Measurements from ENCODE around the gene SNX27. TPM values are rescaled to one million over a fixed set of nuclear protein-coding genes. Genes with fewer than 3 reads are reported as not detected.
"Not testable (repeated sequence)": the region's sequence is repeated elsewhere in the genome, so short reads cannot be mapped to it uniquely, and the experiment has no call there.

Gene SNX27
- total RNA-seq, 1 experiment from 2014 or later: 32.7 TPM

DNA sequence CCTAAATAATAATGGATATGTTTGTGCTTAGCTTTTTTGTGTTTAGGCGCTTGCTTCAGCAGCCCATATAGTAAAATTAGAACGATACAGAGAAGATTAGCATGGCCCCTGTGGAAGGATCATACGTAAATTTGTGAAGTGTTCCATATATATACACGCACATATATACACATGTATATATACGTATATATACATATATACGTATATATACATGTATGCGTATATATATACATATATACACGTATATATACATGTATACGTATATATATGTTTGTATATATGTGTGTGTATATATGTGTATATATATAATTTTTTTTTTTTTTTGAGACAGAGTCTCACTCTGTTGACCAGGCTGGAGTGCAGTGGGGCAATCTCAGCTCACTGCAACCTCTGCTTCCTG lies 17.4 kb downstream of the SNX27 start:
- in situ Hi-C loops (cut with HindIII; ENCODE audit: low sequenced_read_pairs): no loop called here

GRCh38 chr1:151635479-151636072 lies 23.7 kb downstream of the SNX27 start:
- DNase-seq (ENCODE audit: low spot score): no peak
- in situ Hi-C loops (cut with HindIII; ENCODE audit: low sequenced_read_pairs): no loop called here

More for the DNA sequence above, 17.4 kb downstream of the SNX27 start:
- DNase-seq (ENCODE audit: low spot score): no peak

GRCh38 chr1:151638074-151638775 lies 26.4 kb downstream of the SNX27 start:
- no peak for DNase-seq (ENCODE audit: low spot score)
- in situ Hi-C loops (cut with HindIII; ENCODE audit: low sequenced_read_pairs): no loop called here

GRCh38 chr1:151638812-151639211 lies 27.0 kb downstream of the SNX27 start:
- in situ Hi-C loops (cut with HindIII; ENCODE audit: low sequenced_read_pairs): no loop called here
- no peak for DNase-seq (ENCODE audit: low spot score)

- DNase-seq (ENCODE audit: low spot score): no peak
- in situ Hi-C loops (cut with HindIII; ENCODE audit: low sequenced_read_pairs): no loop called here
Measured at GRCh38 chr1:151639466-151639865, 27.6 kb downstream of the SNX27 start.

DNA sequence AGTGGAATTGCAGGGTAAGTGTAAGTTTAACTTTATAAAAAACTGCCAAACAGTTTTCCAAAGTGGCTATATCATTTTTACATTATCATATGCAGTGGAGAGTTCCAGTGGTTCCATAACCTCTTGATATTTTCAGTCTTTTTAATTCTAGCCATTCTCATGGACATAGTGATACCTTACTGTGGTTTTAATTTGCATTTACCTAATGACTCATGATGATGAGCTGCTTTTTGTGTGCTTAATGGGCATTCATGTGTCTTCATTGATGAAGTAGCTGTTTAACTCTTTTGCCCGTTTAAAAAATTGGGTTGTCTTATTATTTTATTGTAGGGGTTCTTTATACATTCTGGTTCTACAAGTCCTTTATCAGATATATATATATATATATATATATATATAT lies 29.4 kb downstream of the SNX27 start:
- in situ Hi-C loops (cut with HindIII; ENCODE audit: low sequenced_read_pairs): no loop called here
- DNase-seq (ENCODE audit: low spot score): no peak

- in situ Hi-C loops (cut with HindIII; ENCODE audit: low sequenced_read_pairs); DNase-seq (ENCODE audit: low spot score): not testable (repeated sequence)
Measured at GRCh38 chr1:151643085-151643484, 31.2 kb downstream of the SNX27 start.

DNA sequence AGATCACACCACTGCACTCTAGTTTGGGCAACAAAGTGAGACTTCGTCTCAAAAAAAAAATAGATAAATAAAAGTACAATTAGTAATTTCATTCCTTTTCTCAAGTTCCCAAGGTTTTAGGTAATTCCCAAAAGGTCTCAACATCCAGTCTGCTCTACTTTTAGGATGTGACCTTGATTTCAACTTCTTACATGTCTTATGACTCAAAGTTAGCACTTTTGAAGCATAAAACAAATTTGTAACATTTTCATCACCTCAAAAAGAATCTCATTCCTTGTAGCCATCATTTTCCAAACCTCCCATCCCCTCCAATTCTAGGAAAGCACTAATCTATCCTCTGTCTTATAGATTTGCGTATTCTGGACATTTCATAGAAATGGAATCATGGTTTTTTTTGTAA lies 32.2 kb downstream of the SNX27 start:
- no peak for DNase-seq (ENCODE audit: low spot score)
- in situ Hi-C loops (cut with HindIII; ENCODE audit: low sequenced_read_pairs): no loop called here

DNA sequence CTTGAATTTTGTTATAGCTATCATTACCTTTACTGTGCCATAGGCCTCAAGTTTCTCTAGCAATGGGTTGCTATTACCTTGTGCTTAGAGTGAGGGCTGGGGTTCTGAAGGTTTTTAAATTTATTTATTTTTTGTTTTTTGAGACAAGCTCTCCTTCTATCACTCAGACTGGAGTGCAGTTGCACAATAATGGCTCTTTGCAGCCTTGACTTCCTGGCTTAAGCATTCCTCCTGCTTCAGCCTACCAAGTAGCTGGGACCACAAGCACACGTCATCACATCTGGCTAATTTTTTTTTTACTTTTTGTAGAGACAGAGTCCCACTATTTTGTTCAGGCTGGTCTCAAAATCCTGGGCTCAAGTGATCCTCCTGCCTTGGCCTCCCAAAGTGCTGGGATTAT lies 41.5 kb downstream of the SNX27 start:
- DNase-seq (ENCODE audit: low spot score): no peak
- in situ Hi-C loops (cut with HindIII; ENCODE audit: low sequenced_read_pairs): no loop called here

DNA sequence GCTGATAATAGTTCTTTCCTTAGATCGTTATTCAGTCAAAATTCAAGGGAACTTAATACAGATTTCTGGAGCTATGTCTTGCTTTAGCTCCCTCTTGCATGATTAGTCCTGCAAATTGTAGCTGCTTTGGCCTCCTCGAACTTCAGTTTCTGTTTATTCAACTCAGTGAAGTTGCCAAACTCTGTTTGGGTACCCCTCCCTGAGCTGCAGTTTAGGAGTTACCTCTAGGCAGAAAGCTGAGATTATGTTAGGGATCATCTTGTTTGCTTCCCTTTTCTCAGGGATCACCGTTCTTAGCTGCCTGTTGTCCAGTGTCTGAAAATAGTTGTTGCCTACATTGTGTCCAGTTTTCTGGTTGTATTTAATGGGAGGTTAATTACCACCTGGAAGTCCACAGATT lies 43.5 kb downstream of the SNX27 start:
- in situ Hi-C loops (cut with HindIII; ENCODE audit: low sequenced_read_pairs): no loop called here
- DNase-seq (ENCODE audit: low spot score): no peak

DNA sequence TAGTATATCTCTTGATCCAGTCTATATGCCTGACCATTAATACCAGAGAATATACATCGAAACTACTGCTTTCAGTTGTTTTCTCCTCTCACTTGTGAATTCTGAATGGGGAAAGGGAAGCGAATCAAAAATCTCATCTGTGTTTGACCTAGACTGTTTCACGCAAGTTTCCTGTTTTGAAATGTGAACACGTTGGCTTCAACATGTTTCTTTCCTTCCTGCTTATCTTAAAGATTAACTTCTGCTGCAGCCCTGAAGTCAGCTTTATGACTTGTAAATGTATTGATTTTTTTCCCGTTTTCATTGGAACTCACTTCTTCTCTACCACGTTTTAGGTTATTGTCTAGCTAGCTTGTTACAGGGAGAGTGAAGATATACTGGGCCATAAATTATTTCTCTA lies 49.9 kb downstream of the SNX27 start:
- in situ Hi-C loops (cut with HindIII; ENCODE audit: low sequenced_read_pairs): no loop called here
- DNase-seq (ENCODE audit: low spot score): no peak

DNA sequence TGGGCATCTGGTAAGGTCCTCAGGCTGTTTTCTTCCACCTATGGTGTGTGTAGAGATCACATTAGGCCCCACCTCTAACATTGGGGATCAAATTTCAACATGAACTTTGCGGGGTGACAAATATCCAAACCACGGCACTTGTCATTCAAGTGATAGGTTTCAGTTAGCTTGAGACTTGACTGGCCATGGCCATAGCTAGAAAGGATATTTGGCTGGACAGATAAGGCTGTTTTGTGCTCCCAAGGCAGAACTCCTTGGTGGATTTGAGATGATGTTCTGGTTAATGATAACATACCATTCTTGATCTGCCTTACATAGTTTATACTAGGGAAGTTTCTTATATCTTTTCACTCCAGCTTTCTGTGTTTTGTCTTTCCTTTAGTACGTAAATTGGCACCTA lies 56.2 kb downstream of the SNX27 start:
- in situ Hi-C loops (cut with HindIII; ENCODE audit: low sequenced_read_pairs): no loop called here
- DNase-seq (ENCODE audit: low spot score): no peak

DNA sequence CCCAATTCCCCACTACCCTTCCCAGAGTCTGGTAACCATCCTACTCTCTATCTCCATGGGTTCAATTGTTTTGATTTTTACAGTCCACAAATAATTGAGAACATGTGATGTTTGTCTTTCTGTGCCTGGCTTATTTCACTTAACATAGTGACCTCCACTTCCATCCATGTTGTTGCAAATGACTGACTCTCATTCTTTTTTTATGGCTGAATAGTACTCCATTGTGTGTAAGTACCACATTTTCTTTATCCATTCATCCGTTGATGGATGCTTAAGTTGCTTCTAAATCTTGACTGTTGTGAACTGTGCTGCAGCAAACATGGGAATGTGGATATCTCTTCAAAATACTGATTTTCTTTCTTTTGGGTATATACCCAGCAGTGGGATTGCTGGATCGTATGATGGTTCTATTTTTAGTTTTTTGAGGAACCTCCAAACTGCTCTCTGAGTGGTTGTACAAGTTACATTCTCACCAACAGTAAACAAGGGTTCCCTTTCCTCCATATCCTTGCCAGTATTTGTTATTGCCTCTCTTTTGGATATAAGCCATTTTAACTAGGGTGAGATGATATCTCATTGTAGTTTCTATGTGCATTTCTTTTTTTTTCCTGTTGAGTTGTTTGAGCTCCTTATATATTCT lies 58.3 kb downstream of the SNX27 start:
- DNase-seq (ENCODE audit: low spot score); in situ Hi-C loops (cut with HindIII; ENCODE audit: low sequenced_read_pairs): not testable (repeated sequence)

DNA sequence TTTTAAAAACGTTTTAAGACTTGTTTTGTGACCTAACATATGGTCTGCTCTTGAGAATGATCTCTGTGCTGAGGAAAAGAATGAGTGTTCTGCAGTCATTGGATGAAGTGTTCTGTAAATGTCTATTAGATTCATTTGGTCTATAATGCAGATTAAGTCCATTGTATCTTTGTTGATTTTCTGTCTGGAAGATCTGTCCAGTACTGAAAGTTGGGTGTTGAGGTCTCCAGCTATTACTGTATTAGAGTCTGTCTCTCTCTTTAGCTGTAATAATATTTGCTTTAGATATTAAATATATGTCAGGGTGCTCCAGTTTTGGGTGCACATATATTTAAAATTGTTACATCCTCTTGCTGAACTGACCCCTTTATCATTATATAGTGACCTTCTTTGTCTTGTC lies 61.6 kb downstream of the SNX27 start:
- in situ Hi-C loops (cut with HindIII; ENCODE audit: low sequenced_read_pairs): no loop called here
- DNase-seq (ENCODE audit: low spot score): no peak

- DNase-seq (ENCODE audit: low spot score): no peak
- in situ Hi-C loops (cut with HindIII; ENCODE audit: low sequenced_read_pairs): no loop called here
Measured at GRCh38 chr1:151680391-151680790, 68.5 kb downstream of the SNX27 start.

DNA sequence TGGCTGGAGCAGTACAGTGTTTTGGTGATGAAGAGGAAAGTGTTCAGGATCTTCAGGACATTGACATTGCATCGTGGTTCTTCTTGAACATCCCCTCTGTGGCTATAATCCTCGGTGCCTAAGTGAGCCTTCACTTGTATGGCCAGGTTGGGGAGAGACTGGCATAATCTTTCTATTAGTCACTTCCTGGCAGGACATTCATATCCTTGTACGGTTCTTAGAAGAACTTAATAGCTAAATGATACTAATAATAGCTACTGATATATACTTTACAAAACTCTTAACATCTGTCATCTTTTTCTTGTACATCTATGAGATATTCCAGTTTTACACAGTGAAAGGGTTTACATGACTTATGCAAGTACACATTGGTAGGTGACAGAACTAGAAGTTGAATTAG lies 69.0 kb downstream of the SNX27 start:
- in situ Hi-C loops (cut with HindIII; ENCODE audit: low sequenced_read_pairs): no loop called here
- DNase-seq (ENCODE audit: low spot score): no peak

DNA sequence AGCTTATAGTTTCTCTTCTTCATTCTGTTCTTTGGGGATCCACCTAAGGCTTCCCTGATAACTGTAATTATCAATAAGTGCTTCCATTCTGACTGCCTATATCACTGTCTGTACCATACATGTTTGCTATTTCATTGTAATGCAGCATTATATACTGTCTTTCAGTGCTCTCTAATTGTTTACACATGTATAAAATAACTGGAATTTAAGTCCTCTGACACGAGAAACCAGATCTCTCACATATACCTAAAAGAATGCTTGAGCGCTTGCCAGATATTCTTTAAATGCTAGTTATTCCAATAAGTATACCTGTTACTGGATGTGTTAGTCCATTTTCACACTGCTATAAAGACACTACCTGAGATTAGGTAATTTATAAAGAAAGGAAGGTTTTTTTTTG lies 70.1 kb downstream of the SNX27 start:
- no peak for DNase-seq (ENCODE audit: low spot score)
- in situ Hi-C loops (cut with HindIII; ENCODE audit: low sequenced_read_pairs): no loop called here

DNA sequence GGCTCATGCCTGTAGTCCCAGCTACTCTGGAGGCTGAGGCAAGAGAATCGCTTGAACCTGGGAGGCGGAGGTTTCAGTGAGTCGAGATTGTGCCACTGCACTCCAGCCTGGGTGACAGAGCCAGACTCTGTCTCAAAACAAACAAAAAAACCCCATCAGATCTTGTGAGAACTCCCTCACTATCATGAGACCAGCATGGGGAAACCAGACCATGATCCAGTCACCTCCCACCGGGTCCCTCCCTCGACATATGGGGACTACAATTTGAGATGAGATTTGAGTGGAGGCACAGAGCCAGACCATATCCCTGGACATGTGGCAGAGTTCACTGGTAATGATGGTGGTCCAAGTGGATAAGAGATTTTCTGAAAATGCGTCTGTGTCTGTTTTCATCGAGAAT lies 71.1 kb downstream of the SNX27 start:
- in situ Hi-C loops (cut with HindIII; ENCODE audit: low sequenced_read_pairs); DNase-seq (ENCODE audit: low spot score): not testable (repeated sequence)

DNA sequence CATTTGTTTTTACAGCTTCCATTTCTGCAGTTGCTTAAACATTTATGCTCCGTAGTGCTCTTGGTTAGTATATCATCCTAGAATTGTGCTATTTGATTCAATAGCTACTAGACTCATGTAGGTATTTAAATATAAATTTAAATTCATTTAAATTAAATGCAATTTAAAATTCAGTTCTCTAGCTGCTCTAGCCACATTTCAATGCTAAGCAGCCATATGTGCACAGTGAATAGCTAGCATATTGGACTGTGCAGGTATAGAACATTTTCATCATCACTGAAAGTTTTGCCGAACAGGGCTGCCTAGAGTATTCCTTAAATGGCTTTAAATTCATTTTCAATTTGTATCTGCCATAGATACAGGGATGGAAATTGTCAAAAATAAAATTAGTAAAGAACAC lies 72.3 kb downstream of the SNX27 start:
- in situ Hi-C loops (cut with HindIII; ENCODE audit: low sequenced_read_pairs): no loop called here
- DNase-seq (ENCODE audit: low spot score): no peak

DNA sequence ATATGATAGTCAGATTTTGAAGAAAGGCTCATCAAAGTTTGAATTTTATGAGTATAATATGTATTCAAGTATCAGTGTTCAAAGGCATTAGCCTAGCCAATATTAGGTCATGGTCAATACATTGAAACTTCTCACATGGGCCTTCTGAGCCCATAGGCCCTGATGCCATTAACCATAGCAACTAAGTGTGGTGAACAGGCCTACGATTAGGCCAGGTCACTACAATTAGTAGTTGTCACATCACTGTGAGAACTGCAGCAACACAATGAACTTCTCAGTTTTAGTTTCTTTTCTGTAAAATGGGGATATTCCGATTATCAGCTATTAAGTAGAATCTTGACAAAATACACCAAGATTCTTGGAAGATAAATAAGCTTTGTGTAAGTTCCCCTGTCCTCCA lies 74.7 kb downstream of the SNX27 start:
- DNase-seq (ENCODE audit: low spot score): no peak
- in situ Hi-C loops (cut with HindIII; ENCODE audit: low sequenced_read_pairs): no loop called here

- DNase-seq (ENCODE audit: low spot score): no peak
- in situ Hi-C loops (cut with HindIII; ENCODE audit: low sequenced_read_pairs): no loop called here
Measured at GRCh38 chr1:151689494-151689893, 77.6 kb downstream of the SNX27 start.
